Heart right ventricle (tissue), 16 donors: Measurements from ENCODE around the gene MAGOH. TPM values are rescaled to one million over a fixed set of nuclear protein-coding genes. Genes with fewer than 3 reads are reported as not detected.

Source experiments
- ATAC-seq, 8 donors: fragments of 200-7000 bp; cut with Tn5 transposase; one replicate each; pipeline ENCODE4 v1.9.1; 2020; ENCODE audit warnings: mild to moderate bottlenecking in 8 of 8, moderate library complexity in 8 of 8, moderate number of reproducible peaks in 1 of 8
- DNase-seq, 2 donors: peaks; one replicate each; pipeline ENCODE4 v3.0.0-alpha.2; 2020
- H3K27ac ChIP-seq, 10 donors: fragments of 200-600 bp; sonication (generic) in 2 of 10; one replicate each; pipeline versions ENCODE4 v1.5.0 to v1.8.0; 2020 to 2022; ENCODE audit warnings: mild to moderate bottlenecking in 3 of 10
- H3K27me3 ChIP-seq, 7 donors: fragments of 200-600 bp; one replicate each; pipeline ENCODE4 v1.8.0; 2021 to 2022; ENCODE audit warnings: mild to moderate bottlenecking in 2 of 7
- H3K36me3 ChIP-seq, 9 donors: fragments of 200-600 bp; sonication (generic) in 1 of 9; one replicate each; pipeline versions ENCODE4 v1.5.0 to v1.8.0; 2020 to 2022; ENCODE audit warnings: mild to moderate bottlenecking in 2 of 9
- H3K4me1 ChIP-seq, 9 donors: fragments of 200-600 bp; sonication (generic) in 1 of 9; one replicate each; pipeline versions ENCODE4 v1.5.0 to v1.8.0; 2020 to 2022; ENCODE audit warnings: mild to moderate bottlenecking in 4 of 9
- H3K4me3 ChIP-seq, 10 donors: fragments of 200-600 bp; sonication (generic) in 2 of 10; one replicate each; pipeline versions ENCODE4 v1.5.0 to v1.8.0; 2020 to 2022; ENCODE audit warnings: mild to moderate bottlenecking in 7 of 10, moderate library complexity in 2 of 10
- H3K9me3 ChIP-seq, 11 donors: fragments of 200-600 bp in 10 of 11; sonication (generic) in 2 of 11; one replicate each; pipeline versions ENCODE4 v1.5.0 to v1.8.0; 2013 to 2022; ENCODE audit warnings: mild to moderate bottlenecking in 2 of 11, control low read depth in 1 of 11, moderate library complexity in 1 of 11
- CTCF ChIP-seq, 9 donors: fragments of 200-600 bp; sonication (generic) in 2 of 9; IDR thresholded peaks; one replicate each; pipeline versions ENCODE4 v1.5.0 to v1.8.0; 2021 to 2022; ENCODE audit warnings: antibody characterized with exemption in 9 of 9, mild to moderate bottlenecking in 5 of 9, moderate library complexity in 1 of 9
- WGBS, 2 donors: extraction: QIAGEN DNeasy Blood & Tissue Kit; methylation state at CpG; one replicate each; pipeline ENCODE4 v1.1.7; 2013; ENCODE audit warnings: inconsistent platforms in 1 of 2; 5-methylcytosine and 5-hydroxymethylcytosine counted together
- intact Hi-C, 10 donors: fragments of 100-400 bp; cut with DNase I; formaldehyde crosslinking; loops; one replicate each; pipeline versions ENCODE4 v1.11.1 to v1.14.2; 2022
- polyA plus RNA-seq, 2 donors: library from polyadenylated mRNA; stranded (reverse); fragments of 200-250 nt; gene quantifications; one replicate each; pipeline ENCODE4 v1.2.3, GENCODE V29; 2013
- total RNA-seq, 10 donors: library from RNA; stranded (reverse); fragmentation: NEBNext Ultra II Directional in 3 of 10; extraction: Animal tissue kit (Norgen Biotek cat#: 25700) in 3 of 10; gene quantifications; one replicate each; pipeline versions ENCODE4 v1.2.1 to v1.2.4, GENCODE V29; 2021 to 2023
- donor health status: Arrhythmogenic right ventricular cardiomyopathy.
- donor health status: ischemic (EF 13 %, LVEDD 7.1; RV severe dilation, severe dysfunction).
- donor health status: healthy with polysubstance abuse.
- donor health status: DM: no; HTN: yes; CAD: no.
- donor health status: DM: no; HTN: no; CAD: no.
- donor health status: ischemic (EF 25% LVEDD 6.9; RV normal size, moderate dysfunction).
- donor health status: ischemic (EF 25% LVEDD 5.7; RV mildly dilated, moderate dysfunction).
- donor health status: healthy.
- donor health status: DM: yes; HTN: yes; CAD: no.
- donor health status: Ischemic cardiomyopathy.
- donor health status: ischemic (EF 35%, LVEDD 5.7; RV mildly dilated, moderate dysfunction).
- donor health status: nonischemic (EF 11% LVEDD 7.7; RV severe dilation, severe dysfunction).
- donor health status: DM: yes; HTN: yes; CAD: no.
- donor health status: PGD.
- donor health status: ischemic (EF 29% LVEDD 5.4; RV normal size, mild dysfunction).
- donor health status: nonischemic (EF 23%, LVEDD 6.1; RV moderate dilation, normal function).

Gene MAGOH
- total and polyA plus RNA-seq, 12 donors, result 17.3 to 67.3 (median 22.9) TPM

GRCh38 chr1:53198241-53198651 lies 40.1 kb downstream of the MAGOH start:
- intact Hi-C loops, result loop anchor here in 3 of 10 donors (10.0 kb wide), 2 partner anchors 493 to 503 kb away; partner anchors contain the start of gene COA7 (in 2 of the 3)
- ATAC-seq (peak in 7 of 8 donors; percentile 27 to 67 (median 55)), DNase-seq (peak in 1 of 2 donors; percentile 46)
- Histone ChIP-seq H3K36me3 (peaks cover 0 to 30% (median 16%) of the 10 kb centered on the region in 9 donors), H3K4me1 (peaks cover 3 to 41% (median 34%) of the 10 kb centered on the region in 9 donors), H3K27me3 (no peaks in the 10 kb centered on the region), H3K27ac (peak overlapping the region; percentile 86 to 99 (median 98)), H3K4me3 (peak overlapping the region in 4 of 10 donors; percentile 64 to 95 (median 89)), H3K9me3 (no peaks in the 10 kb centered on the region)
- no peak for TF ChIP-seq CTCF (IDR thresholded peaks at IDR 0.05)
- WGBS, 2 donors, result 24 to 36% methylated on average over 4 of the region's 4 CpGs

- peaks cover 0 to 23% (median 9%) of the 10 kb centered on the region in 9 donors for H3K36me3 ChIP-seq
- ATAC-seq (peak in 7 of 8 donors; percentile 1 to 24 (median 3)), DNase-seq (no peak)
- TF ChIP-seq CTCF (IDR thresholded peaks at IDR 0.05), result no peak
- H3K4me3 ChIP-seq, result peak overlapping the region; percentile 64 to 95 (median 88)
- WGBS, 2 donors, result 35 to 37% methylated on average over 13 of the region's 13 CpGs
- peaks cover 3 to 41% (median 34%) of the 10 kb centered on the region in 9 donors for H3K4me1 ChIP-seq
- intact Hi-C loops, result loop anchor here in 4 of 10 donors (1.0 to 10.0 kb wide), 5 partner anchors 23 to 503 kb away; partner anchors contain the start of genes COA7 (in 2 of the 4), CZIB (in 2 of the 4) and MAGOH (in 1 of the 4)
- H3K27me3 ChIP-seq, result no peaks in the 10 kb centered on the region
- H3K9me3 ChIP-seq, result no peaks in the 10 kb centered on the region
- peak overlapping the region; percentile 86 to 99 (median 98) for H3K27ac ChIP-seq
Measured at GRCh38 chr1:53197291-53198200, 40.8 kb downstream of the MAGOH start.

GRCh38 chr1:53196485-53197290 lies 41.6 kb downstream of the MAGOH start, which contains the start of gene CPT2:
Gene CPT2, plus strand, starts transcription at chr1:53196824. Its CDS starts 120 bp downstream, at chr1:53196944.
- H3K27me3 ChIP-seq, result no peaks in the 10 kb centered on the region
- peaks cover 3 to 41% (median 34%) of the 10 kb centered on the region in 9 donors for H3K4me1 ChIP-seq
- TF ChIP-seq CTCF (IDR thresholded peaks at IDR 0.05), result peak in 3 of 9 donors; percentile 16 to 35 (median 27)
- peak within 1 kb of the TSS; percentile 86 to 99 (median 98) for H3K27ac ChIP-seq
- ATAC-seq (peak; percentile 97 to 99 (median 98)), DNase-seq (peak; percentile 93 to 96)
- H3K9me3 ChIP-seq, result no peaks in the 10 kb centered on the region
- 1% methylated on average over 55 to 57 of the region's 57 CpGs for WGBS, 2 donors
- H3K36me3 ChIP-seq, result peaks cover 0 to 15% (median 6%) of the 10 kb centered on the region in 9 donors
- intact Hi-C loops, result loop anchor here in 4 of 10 donors (1.0 to 10.0 kb wide), 5 partner anchors 24 to 502 kb away; partner anchors contain the start of genes COA7 (in 2 of the 4), CZIB (in 2 of the 4) and MAGOH (in 1 of the 4)
- peak within 1 kb of the TSS; percentile 64 to 95 (median 88) for H3K4me3 ChIP-seq
